GM21825 (cell line): ENCODE measurements around the gene VWCE.

ENCODE experiments used
- ATAC-seq: cut with Tn5 transposase; IDR thresholded peaks from one replicate; pipeline ENCODE4 v1.9.1; 2021; ENCODE audit warnings: mild to moderate bottlenecking, moderate library complexity; ENCODE audit not compliant: unreplicated experiment

VWCE gene

DNA sequence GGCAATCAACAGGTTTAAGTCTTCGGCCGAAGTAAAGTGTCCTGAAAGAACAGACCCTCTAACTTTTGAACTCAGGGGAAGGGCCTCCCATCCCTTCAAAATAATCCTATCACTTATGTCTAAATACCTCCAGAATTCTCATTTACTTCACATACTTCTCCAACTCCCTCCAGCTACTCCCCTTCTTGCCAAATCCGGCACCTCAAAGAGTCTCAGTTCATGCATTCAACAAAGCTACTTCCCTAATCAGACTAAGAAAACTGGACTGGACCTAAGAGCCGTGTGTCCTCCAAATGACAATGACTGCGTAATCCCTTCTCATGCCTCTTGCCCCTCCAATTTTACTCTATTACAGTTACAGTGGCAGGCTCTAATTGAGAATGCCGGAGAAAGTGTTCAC, 36.5 kb upstream of the VWCE start:
- ATAC-seq, result no peak

DNA sequence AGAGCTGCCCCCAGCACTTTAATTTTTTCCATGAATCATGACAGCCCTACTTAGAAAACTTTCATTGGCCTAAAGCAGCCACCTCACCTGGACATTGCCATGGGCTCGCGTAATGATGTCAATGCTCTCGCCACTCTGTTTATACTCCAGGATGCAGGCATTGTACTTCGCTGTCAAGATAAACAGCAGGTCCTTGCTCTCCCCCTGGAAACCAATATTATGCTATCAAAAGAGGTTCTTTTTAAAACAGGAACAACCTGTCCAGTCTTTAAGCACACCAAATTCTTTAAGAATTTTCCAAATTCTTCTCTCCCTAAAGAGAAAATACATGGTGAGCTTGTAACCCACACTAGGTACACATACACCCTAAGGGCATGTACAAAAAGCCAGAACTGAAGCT, 34.8 kb upstream of the VWCE start:
- ATAC-seq, result no peak

DNA sequence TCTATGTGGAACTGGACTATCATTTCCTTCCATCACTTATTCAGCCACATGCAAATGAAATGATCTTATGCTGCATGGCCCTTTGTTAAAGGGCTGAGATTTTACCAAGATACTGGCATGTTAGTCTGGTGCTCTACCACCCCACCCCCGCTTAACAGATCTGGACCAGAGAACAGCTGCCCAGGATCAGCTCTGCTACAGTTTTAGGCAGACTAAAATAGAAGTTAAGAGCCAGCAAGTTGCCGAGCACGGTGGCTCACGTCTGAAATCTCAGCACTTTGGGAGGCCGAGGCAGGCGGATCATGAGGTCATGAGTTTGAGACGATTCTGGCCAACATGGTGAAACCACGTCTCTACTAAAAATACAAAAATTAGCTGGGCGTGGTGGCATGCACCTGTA, 33.2 kb upstream of the VWCE start:
- ATAC-seq, result no peak

DNA sequence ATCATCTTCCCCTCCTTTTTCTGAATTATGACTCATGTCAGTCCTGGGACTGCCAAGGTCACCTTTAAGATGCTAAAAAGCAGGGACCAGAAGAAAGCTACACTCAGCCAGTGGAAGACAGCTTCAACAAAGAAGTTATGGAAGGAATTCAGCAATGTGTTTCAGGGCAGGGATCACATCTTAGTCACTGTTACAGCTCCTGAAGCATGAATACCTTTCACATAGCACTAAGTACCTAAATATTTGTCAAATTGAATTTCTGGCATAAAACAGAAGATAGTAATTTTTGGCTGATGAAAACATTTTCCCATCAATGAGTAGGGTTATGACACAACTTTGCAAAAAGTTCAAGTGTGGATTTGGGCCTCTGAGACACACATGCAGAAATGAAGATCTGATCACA, 32.6 kb upstream of the VWCE start:
- no peak for ATAC-seq

DNA sequence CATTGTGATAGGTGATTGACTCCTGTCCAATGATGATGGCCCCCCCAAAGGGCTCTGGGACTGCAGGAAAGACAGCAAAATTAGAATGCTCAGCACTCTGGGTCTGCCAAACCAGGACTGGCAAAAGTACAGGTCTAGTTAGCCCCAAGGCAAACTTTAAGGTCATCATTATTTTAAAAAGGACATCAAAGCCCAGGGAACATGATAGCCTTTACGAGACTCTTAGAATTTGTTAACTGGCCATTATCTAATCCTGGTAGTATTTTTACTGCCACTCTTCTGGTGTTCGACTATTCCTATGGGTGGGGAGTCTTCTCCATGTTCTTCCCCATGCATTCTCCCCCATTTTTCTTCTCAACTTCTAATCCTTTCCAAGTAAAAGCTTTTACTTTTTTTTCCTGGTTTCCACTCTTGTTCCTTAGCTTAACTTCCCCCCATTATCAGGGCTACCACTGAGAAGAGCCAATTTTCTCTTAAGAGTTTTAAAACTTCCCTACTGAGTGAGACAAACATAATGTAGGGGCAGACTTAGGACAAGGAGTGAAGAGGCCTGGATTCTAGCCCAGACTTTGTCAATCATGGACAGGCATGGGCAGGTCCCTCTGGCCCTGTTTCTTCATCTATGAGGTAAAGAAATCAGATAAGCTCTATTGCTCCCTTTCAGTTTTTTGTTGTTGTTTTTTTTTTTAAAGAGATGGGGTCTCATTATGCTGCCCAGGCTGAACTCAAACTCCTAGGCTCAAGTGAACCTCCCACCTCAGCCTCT, 30.7 kb upstream of the VWCE start:
- ATAC-seq, result no peak

DNA sequence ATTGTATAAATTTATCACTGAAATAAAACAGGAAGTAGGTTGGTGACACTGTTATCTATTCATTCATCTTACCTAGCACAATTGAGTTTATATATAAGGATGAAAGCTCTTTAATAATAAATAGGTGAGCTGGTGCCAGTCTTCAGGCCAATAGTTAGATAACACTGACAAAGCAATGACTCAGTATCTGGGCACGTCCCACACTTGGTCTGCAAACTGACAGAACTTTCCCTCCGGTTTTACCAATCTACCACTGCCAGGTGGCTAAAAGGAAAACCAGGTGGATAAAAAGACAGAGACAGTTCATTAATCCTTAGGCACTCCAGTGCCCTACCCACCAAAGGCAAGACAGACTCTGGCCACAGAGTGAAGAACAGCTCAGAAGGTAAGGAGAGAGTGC, 20.1 kb upstream of the VWCE start:
- ATAC-seq, result no peak

DNA sequence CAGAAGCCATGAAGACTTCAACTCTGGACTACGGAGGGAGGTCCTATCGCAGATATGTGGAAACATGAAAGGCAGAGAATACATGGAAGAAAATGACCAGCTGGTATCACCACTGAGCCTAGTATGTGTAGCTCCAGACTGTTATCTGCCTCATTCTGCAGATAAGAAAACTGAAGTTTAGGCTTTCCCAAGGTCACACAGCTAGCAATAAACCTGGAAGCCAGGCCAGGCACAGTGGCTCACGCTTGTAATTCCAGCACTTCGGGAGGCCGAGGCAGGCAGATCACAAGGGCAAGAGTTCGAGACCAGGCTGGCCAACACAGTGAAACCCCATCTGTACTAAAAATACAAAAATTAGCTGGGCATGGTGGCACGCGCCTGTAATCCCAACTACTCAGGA, 15.6 kb upstream of the VWCE start:
- no peak for ATAC-seq

DNA sequence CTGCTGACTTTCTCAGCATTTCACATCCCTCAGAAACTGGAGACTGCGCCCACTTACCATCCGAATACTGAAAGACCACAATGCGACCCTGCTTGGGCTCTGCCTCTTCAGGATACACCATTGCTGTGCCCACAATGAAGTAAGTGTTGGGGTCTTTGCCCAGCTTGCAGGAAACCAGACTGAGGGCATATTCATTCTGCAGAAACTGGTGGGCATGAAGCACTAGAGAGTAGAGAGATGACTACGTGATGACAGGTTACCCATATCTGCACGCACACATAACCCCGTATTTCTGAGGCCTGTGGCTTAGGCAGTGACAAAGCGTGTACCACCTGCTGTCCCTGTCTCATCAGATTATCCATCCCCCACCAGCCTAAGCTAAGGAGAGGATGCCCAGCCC, 14.6 kb upstream of the VWCE start:
- no peak for ATAC-seq

DNA sequence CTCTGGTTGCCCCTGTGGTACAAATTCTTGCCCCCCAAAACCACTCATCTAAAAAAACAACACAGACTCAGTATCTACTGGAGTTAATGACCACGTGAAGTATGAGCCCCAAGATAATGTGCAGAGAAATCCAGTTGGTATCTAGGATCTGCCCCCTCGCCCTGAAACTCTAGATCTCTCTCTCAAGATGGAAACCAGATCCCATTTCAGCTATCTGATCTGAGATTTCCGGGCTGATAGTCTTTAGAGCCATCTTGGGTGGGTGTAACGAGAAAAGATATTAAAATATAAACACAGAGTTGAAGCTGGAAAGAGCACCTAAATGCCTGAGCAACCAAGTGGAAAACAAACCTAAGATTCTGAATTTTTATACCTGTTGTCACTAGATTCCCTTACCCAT, 14.0 kb upstream of the VWCE start:
- no peak for ATAC-seq

DNA sequence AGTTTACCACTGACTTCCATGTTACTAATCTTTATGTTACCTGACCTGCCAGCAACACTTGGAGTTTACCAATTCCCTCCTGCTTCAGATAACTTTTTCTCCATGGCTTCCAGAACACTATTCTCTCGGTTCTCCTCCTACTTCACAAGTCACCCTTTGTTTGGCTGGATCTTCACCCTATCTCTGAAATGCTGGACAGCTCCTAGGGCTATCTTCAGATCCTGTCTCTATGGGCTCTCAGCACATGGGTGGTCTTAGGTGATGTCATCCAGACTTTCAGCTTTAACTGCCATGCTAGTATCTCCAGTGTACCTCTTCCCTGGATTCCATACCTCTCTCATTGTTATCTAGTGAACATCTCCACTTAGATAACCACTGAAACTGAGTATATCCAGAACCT, 12.2 kb upstream of the VWCE start:
- ATAC-seq, result no peak

DNA sequence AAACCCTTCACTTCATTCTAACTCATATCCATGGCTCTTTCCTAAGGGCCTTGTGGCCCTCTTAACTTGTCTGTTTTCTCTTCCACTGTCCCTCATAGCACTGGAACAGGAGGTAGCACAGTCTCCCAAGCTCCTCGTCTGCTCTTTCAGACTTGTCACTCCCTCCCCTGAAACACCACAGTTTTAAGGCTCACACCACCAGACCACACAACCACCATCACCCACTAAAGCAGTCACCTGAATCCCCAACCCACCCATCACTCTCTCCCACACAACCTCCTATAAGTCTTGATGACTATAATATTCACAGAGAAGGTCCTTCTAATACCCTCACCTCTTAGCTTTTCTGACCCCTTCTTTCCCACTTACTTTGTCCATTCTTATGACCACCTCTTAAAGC, 11.1 kb upstream of the VWCE start:
- no peak for ATAC-seq

DNA sequence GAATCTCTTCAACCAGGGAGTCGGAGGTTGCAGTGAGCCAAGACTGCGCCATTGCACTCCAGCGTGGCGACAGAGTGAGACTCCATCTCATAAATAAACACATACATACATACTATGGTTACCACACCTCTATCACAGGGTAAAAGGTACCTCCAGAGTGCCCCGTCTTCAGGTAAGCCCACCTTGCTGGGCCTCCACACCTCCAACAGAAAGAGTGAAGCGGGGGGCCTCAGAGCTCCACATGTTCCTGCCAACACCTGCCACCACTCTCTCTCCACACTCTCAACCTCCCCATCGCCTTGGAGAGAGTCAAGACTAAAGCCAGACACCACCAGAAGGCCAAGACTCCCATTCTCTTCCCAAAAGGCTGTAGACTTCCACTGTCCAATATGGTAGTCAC, 10.3 kb upstream of the VWCE start:
- no peak for ATAC-seq

DNA sequence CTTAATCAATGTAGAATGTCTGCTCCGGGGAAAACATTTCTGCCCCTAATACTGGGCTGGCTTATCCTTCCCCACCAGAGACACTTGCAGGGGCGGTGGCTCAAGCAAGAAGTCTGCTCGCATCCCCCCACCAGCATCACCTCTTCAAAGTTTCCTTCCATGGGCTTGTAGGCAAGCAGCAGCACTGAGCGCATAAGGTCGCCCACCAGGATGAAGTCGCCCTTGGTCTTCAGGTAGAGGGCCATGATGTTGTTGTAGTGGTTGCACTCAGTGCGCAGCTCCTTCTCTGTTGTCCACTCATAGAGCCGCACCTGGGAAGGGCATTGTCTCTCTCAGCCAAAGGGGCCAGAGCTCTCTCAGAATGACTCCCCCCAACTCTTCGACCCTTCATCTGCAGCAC, 8.6 kb upstream of the VWCE start:
- no peak for ATAC-seq

DNA sequence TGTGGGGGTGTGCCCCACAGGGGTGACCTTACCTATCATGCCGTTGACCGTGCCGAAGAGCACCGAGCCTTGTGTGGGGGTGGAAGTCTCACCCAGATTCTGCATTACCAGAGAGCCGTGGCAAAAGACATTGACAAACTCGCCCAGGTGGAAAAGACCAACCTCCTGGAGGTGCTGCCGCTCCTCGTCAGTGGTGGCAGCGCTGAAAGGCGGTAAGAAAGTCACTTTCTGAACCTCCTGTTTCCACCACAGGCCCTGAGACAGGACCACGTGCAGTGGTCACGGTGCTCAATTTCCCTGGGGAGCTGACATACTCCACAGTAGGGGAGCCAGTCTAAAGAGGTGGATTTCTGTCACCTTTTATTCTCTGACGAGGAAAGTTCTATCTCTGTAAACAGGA, 7.4 kb upstream of the VWCE start:
- ATAC-seq, result no peak

DNA sequence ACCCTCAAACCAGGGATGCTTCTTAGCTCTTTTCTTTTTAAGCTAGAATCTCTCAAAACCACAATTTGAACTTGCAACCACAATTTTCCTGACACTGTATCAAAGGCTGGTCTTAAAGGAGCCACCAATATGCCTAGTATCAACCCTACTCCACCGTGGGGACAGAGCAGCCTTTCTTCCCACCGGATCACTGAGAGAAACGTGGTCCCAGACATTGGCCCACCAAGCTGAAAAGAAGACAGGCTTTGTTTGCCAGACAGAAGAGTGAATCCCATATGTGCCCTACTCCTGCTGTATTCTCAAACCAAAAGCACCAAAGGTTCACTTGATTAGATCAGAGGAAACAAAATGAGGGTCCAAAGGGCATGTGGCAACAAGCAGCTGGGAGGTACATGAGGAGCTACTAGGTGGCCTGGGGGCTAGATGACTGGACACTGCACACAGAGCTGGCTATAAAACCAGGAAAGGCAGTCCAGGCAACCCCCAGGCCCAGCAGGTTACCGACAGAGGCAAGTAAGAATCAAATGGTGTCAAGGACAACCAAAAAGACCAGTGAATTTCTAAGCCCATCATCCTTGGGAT, 3.6 kb upstream of the VWCE start:
- no peak for ATAC-seq

DNA sequence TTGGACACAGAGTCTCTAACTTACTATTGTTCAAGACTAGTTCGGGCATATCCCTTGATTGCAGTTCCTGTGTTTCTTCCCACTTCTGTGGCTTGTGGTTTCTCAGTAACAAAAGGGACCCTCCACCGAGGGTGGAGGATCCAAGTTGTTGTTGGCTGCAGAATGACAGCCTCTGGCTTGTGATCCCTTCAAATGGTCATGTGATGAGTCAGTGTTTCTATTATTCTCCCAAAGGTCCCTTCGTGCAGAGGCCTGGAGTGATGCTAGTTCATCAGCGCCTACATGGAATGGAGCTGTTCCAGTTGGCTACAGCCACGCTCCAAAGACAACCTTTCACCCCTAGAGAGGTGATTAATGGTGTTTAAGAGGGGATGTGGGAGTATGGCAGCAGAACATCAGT, 2.6 kb upstream of the VWCE start:
- ATAC-seq, result no peak

DNA sequence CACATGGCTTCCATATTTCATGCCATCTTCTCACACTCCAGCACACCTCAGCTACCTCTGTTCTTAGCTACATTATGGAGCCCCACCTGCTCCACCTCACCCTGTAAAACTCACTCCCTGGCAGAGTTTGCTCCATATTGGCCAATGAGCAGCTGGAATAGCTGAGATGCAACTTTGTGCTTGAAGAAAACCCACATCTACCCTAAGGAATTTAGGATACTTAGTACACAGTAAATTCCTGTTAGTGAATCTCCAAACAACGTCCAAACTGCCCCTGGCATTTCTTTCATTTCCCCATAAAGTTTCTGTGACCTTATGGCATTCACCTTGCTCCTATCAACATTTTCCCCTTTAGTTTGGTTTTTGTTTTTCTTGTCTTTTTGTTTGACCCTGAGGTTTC, 2.2 kb upstream of the VWCE start:
- ATAC-seq, result no peak

DNA sequence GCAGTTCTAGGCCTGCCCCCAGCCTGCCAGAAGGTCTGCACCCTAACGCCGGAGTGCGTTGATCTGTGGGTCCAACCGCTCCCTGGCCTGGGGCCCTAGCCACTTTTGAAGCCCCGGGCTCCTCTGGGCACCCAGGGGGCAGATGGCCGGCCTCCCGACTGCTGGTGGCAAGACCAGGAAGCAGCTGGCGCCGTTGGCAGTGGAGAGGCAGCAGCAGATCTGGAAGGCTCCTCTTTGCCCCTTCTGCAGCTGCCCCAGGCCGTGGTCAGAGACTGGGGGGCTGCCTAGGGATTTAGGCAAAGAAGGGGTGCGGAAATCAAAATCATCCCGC, 445 bp upstream of the VWCE start:
- no peak for ATAC-seq

DNA sequence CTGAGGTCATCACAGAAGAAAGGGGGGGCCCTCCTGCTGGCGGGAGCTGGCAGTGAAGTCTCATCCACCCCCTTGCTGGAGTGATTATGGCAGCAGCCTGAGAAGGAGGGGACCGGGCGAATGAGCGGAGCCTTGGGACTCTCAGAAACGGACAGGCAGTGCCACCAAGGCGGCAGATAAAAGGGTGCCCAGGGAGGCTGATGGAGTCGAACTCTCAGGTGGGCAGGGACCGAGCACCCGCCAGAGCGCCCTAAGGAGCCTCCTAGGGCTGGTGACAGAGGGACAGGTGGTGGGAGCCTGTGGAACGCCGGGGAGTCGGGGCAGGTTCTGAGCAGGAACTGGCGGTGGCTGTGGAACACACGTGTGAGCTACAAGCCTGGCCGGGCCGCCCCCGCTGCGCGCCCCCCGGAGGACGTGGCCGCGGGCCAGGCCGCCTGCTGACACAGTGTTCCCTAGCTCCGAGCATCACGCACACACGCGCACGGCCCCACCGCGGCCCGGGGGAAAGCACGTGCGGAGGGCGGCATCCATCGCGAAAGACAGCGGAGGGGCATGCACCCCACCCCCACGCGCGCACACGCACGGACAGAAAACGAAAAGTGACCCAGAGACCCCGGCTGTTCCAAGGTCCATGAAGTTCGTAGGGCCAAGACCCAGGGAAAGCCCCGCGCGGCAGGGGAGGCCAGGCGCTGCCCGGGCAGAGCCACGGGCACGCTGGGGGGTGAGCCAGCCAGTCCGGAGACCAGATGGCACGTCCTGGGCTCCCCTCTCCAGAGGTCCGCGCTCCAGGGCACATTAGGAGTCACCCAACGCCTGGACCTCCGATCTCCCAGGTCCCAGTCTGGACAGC, 1.0 kb downstream of the VWCE start:
- ATAC-seq, result peak; percentile 31

DNA sequence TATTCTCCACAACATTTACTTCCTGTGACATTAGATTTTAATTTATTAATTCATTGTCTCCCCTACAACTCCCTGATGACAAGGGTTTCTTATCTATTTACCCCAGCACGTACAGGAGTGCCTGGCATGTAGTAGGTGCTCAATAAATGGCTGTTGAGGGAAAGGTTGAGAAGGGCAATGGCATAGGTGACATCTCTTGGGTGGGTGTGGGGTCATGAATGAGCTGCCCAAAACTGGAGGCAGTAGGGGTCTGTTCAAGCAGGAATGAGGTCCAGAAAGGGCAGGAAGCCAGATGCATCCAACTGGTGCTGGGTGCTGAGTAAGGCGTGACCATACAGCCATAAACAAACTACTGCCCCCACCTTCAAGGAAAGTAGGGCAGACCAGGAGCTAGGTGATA, 2.8 kb downstream of the VWCE start:
- ATAC-seq, result no peak

DNA sequence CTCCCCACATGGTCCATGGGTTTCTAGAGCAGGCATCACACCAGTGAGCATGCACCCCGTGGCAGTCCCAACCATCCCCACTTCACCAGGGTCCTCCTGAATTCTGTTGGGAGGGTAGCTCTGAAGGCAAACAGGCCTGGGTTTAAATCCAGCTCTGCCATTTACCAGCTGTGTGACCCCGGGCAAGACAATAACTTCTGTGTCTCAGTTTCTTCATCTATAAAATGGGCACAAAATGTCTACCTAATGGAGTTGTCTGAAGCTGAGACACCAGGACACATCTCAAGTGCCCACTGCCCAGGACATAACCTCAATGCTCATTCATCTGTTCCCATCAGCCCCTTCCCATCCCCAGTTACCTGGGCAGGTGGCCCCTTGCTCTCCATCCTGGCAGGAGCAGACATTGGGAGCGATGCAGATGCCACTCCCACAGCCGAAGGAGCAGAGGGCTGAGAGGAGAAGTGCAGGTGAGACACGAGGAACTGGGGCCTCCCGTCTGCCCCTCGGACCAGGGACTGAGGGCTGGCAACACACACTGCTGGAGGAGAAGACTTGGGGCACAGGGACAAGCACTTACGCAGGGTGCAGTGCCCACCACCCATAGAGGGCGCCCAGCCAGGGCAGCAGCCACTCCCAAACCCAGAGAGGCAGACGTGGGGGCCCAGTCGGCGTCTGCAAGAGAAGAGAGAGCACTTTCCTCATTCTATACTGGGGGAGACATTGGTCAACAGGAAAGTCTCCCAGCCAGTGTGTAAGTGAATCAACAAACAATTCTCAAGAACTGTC, 4.0 kb downstream of the VWCE start:
- ATAC-seq, result no peak
